Measurements from ENCODE around the gene CARD11. TPM values are rescaled to one million over a fixed set of nuclear protein-coding genes. Genes with fewer than 3 reads are reported as not detected.

Gene CARD11
- total RNA-seq, 1 experiment from 2014 or later = 0.57 TPM

GRCh38 chr7:2985866-2986265 lies 57.8 kb downstream of the CARD11 start (continued):
- TF ChIP-seq CTCF (IDR thresholded peaks at IDR 0.05 in 2 of 3, conservative IDR thresholded peaks at IDR 0.05 in 1 of 3; ENCODE audit: borderline replicate concordance in 1 of 3, insufficient read depth in 1 of 3, low read depth in 2 of 3, low read length in 2 of 3) = no peak
- no peak for TF ChIP-seq EGR1 (IDR thresholded peaks at IDR 0.05; ENCODE audit: low read depth)
- TF ChIP-seq ATF3 (IDR thresholded peaks at IDR 0.05) = no peak
- no peak for TF ChIP-seq FOSL1 (IDR thresholded peaks at IDR 0.05; ENCODE audit: low read depth)
- no peak for TF ChIP-seq SRF (IDR thresholded peaks at IDR 0.05; ENCODE audit: low read depth)
- TF ChIP-seq ZFX (IDR thresholded peaks at IDR 0.05) = no peak
- no peak for TF ChIP-seq EZH2 (IDR thresholded peaks at IDR 0.05)

DNA sequence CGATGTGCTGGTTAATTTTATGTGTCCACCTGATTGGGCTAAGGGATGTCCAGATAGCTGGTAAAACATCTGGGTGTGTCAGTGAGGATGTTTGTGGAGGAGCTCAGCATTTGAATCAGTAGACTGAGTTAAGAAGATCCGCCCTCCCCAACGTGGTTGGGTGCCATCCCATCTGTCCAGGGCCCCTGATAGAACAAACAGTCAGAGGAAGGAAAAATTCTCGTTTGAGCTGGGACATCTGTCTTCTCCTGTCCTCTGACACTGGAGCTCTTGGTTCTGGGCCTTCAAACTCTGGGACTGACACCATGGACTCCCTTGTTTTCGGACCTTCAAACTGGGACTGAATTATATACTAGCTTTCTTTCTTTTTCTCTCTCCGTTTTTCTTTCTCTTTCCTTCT lies 59.6 kb downstream of the CARD11 start:
- no peak overlapping the region for H3K4me2 ChIP-seq (ENCODE audit: low read length)
- no peak for TF ChIP-seq ZFX (IDR thresholded peaks at IDR 0.05)
- no peak overlapping the region for H3K4me3 ChIP-seq (replicated peaks in 1 of 2; ENCODE audit: low read depth in 1 of 2, low read length in 2 of 2)
- H2AFZ ChIP-seq (ENCODE audit: low read depth, low read length, poor library complexity, severe bottlenecking) = no peak overlapping the region
- H3K27me3 ChIP-seq (ENCODE audit: insufficient read depth, low read length) = peaks cover 4% of the 10 kb centered on the region; the same call in 1 of the 2 replicates
- POLR2A ChIA-PET = no interaction called here
- no TSS peak for BruUV-seq (replicated peaks)
- H3K79me2 ChIP-seq (ENCODE audit: insufficient read depth, low read length) = no peaks in the 10 kb centered on the region
- intact Hi-C loops (cut with micrococcal nuclease) = no loop called here
- no peaks in the 10 kb centered on the region for H3K36me3 ChIP-seq (ENCODE audit: control insufficient read depth in 1 of 2, insufficient read depth in 2 of 2, low read length in 2 of 2)
- H3K4me1 ChIP-seq (ENCODE audit: control insufficient read depth in 1 of 2, insufficient read depth in 2 of 2, low read length in 2 of 2) = no peaks in the 10 kb centered on the region
- no peak overlapping the region for H3K27ac ChIP-seq (ENCODE audit: low read depth, low read length)
- no peak for DNase-seq (ENCODE audit: low read depth, low spot score)
- H3K9me2 ChIP-seq (ENCODE audit: insufficient read depth) = no peaks in the 10 kb centered on the region
- no peak overlapping the region for H3K9ac ChIP-seq (ENCODE audit: low read length)
- no peaks in the 10 kb centered on the region for H4K20me1 ChIP-seq (ENCODE audit: insufficient read depth)
- H3K9me3 ChIP-seq (ENCODE audit: control insufficient read depth in 1 of 2, insufficient read depth in 1 of 2, low read depth in 1 of 2, low read length in 2 of 2) = no peaks in the 10 kb centered on the region
- no peak for ATAC-seq
- CTCF ChIA-PET = no interaction called here
- RAD21 ChIA-PET (ENCODE audit: low non-redundant PET in 1 of 2, low total read pairs in 2 of 2, uncharacterized antibody in 2 of 2, unreplicated experiment in 2 of 2) = no interaction called here

DNA sequence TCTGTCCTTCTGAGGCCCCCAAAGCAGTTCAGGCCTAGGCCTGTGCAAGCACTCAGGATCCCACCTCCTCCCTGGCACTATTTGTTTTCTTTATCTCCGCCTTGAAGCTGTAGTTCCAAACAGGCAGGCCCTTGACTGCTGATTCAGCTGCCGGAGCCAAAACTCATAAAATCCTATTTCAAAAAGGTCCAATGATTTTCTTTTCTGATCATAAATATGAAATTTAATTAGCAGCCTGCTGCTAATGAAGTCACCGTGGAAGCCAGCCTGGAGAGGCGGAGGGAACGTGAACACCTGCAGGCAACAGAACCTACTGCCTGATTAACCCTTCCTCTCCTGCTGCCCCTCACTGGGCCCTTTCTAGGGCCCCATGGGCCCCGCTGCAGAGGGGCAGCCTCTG lies 60.1 kb downstream of the CARD11 start:
- no peak overlapping the region for H3K4me2 ChIP-seq (ENCODE audit: low read length)
- BruUV-seq (replicated peaks) = no TSS peak
- POLR2A ChIA-PET = no interaction called here
- no peak overlapping the region for H3K4me3 ChIP-seq (replicated peaks in 1 of 2; ENCODE audit: low read depth in 1 of 2, low read length in 2 of 2)
- no peaks in the 10 kb centered on the region for H3K9me2 ChIP-seq (ENCODE audit: insufficient read depth)
- H2AFZ ChIP-seq (ENCODE audit: low read depth, low read length, poor library complexity, severe bottlenecking) = no peak overlapping the region
- intact Hi-C loops (cut with micrococcal nuclease) = no loop called here
- H3K79me2 ChIP-seq (ENCODE audit: insufficient read depth, low read length) = no peaks in the 10 kb centered on the region
- DNase-seq (ENCODE audit: low read depth, low spot score) (no peak), ATAC-seq (no peak)
- RAD21 ChIA-PET (ENCODE audit: low non-redundant PET in 1 of 2, low total read pairs in 2 of 2, uncharacterized antibody in 2 of 2, unreplicated experiment in 2 of 2) = no interaction called here
- no peak overlapping the region for H3K9ac ChIP-seq (ENCODE audit: low read length)
- peaks cover 4% of the 10 kb centered on the region; the same call in 1 of the 2 replicates for H3K27me3 ChIP-seq (ENCODE audit: insufficient read depth, low read length)
- TF ChIP-seq EZH2phosphoT487 (IDR thresholded peaks at IDR 0.05; ENCODE audit: borderline replicate concordance) (no peak), FOSL1 (IDR thresholded peaks at IDR 0.05; ENCODE audit: low read depth) (no peak), ATF3 (IDR thresholded peaks at IDR 0.05) (no peak)
- no peaks in the 10 kb centered on the region for H3K9me3 ChIP-seq (ENCODE audit: control insufficient read depth in 1 of 2, insufficient read depth in 1 of 2, low read depth in 1 of 2, low read length in 2 of 2)
- no peaks in the 10 kb centered on the region for H4K20me1 ChIP-seq (ENCODE audit: insufficient read depth)
- H3K36me3 ChIP-seq (ENCODE audit: control insufficient read depth in 1 of 2, insufficient read depth in 2 of 2, low read length in 2 of 2) = no peaks in the 10 kb centered on the region
- H3K4me1 ChIP-seq (ENCODE audit: control insufficient read depth in 1 of 2, insufficient read depth in 2 of 2, low read length in 2 of 2) = no peaks in the 10 kb centered on the region
- no peak overlapping the region for H3K27ac ChIP-seq (ENCODE audit: low read depth, low read length)
- CTCF ChIA-PET = no interaction called here
